GOT3 (cell line): ENCODE measurements around the gene FAM227A.

Experiments used
- DNase-seq: peaks from one replicate; lab custom pipeline; 2025; ENCODE audit warnings: mixed read lengths; lab: John Stamatoyannopoulos, UW

FAM227A gene

GRCh38 chr22:38656256-38657044 is at the start of gene FAM227A, which contains the start of gene CBY1:
Gene FAM227A, minus strand, starts transcription at chr22:38656392. Its CDS starts 6,224 bp downstream, at chr22:38650168.
Gene CBY1, plus strand, starts transcription at chr22:38656638. Its CDS starts 11,417 bp downstream, at chr22:38668055.
- DNase-seq: peak; percentile 91

- DNase-seq: peak; percentile 94
These were observed 49.3 kb upstream of the FAM227A start, which contains the start of gene GTPBP1 for GRCh38 chr22:38705235-38706100. Gene GTPBP1, plus strand, starts transcription at chr22:38705944. Its CDS starts 12 bp downstream, at chr22:38705956.

- DNase-seq: no peak
These were observed 48.6 kb upstream of the FAM227A start for GRCh38 chr22:38704654-38705234.

- DNase-seq: peak; percentile 77
These were observed 44.8 kb upstream of the FAM227A start, which contains the start of gene JOSD1 for GRCh38 chr22:38700789-38701628. Gene JOSD1, minus strand, starts transcription at chr22:38700943. Its CDS starts 956 bp downstream, at chr22:38699987.

- DNase-seq: peak; percentile 38
These were observed 44.1 kb upstream of the FAM227A start for GRCh38 chr22:38700270-38700788.

GRCh38 chr22:38699784-38700183 is 43.6 kb upstream of the FAM227A start:
- DNase-seq: no peak

- DNase-seq: no peak
These were observed 43.0 kb upstream of the FAM227A start for GRCh38 chr22:38699143-38699542.

GRCh38 chr22:38698407-38699094 is 42.4 kb upstream of the FAM227A start:
- no peak for DNase-seq

- DNase-seq: no peak
These were observed 41.4 kb upstream of the FAM227A start for GRCh38 chr22:38697425-38698089.

- no peak for DNase-seq
These were observed 40.6 kb upstream of the FAM227A start for GRCh38 chr22:38696606-38697424.

- no peak for DNase-seq
These were observed 38.7 kb upstream of the FAM227A start for GRCh38 chr22:38694940-38695339.

- DNase-seq: no peak
These were observed 37.9 kb upstream of the FAM227A start for GRCh38 chr22:38694049-38694448.

GRCh38 chr22:38689651-38690050 is 33.5 kb upstream of the FAM227A start:
- DNase-seq: no peak

GRCh38 chr22:38685761-38686160 is 29.6 kb upstream of the FAM227A start:
- no peak for DNase-seq

GRCh38 chr22:38684895-38685294 is 28.7 kb upstream of the FAM227A start:
- no peak for DNase-seq

- DNase-seq: peak; percentile 59
These were observed 25.6 kb upstream of the FAM227A start, which contains the start of gene TOMM22 for GRCh38 chr22:38681582-38682335. Gene TOMM22, plus strand, starts transcription at chr22:38681957. Its CDS starts 22 bp downstream, at chr22:38681979.

- DNase-seq: no peak
These were observed 19.6 kb upstream of the FAM227A start for GRCh38 chr22:38675833-38676232.

- no peak for DNase-seq
These were observed 18.7 kb upstream of the FAM227A start for GRCh38 chr22:38674888-38675287.
